Astrocyte of the spinal cord (primary cell): ENCODE measurements around the gene NKX3-2.

Experiments used
- DNase-seq: peaks from one replicate; pipeline ENCODE4 v3.0.0; 2011; ENCODE audit warnings: low read depth, low spot score
- H3K4me3 ChIP-seq: 2 replicates; pipeline ENCODE4 v1.5.1; 2011; ENCODE audit warnings: low read depth, mild to moderate bottlenecking, low read length, moderate library complexity
- CTCF ChIP-seq: IDR thresholded peaks from 2 replicates; pipeline ENCODE4 v1.5.1; 2012; ENCODE audit warnings: low read depth, mild to moderate bottlenecking, low read length, inconsistent platforms
- in situ Hi-C: cut with HindIII; loops from 2 replicates; pipeline ENCODE4 v1.10.0; 2017; ENCODE audit warnings: low sequenced_read_pairs

The NKX3-2 gene

GRCh38 chr4:13523591-13524503, 20.5 kb downstream of the NKX3-2 start:
- no peak for DNase-seq
- no peak overlapping the region for H3K4me3 ChIP-seq
- no peak for TF ChIP-seq CTCF
- in situ Hi-C loops = no loop called here

- no peak overlapping the region for H3K4me3 ChIP-seq
- in situ Hi-C loops = no loop called here
- DNase-seq = no peak
Observed at GRCh38 chr4:13523105-13523477, 21.2 kb downstream of the NKX3-2 start.

GRCh38 chr4:13522282-13523104, 21.8 kb downstream of the NKX3-2 start:
- in situ Hi-C loops = no loop called here
- no peak for TF ChIP-seq CTCF

More at GRCh38 chr4:13523105-13523477, 21.2 kb downstream of the NKX3-2 start:
- no peak for TF ChIP-seq CTCF

GRCh38 chr4:13521047-13521446, 23.3 kb downstream of the NKX3-2 start:
- no peak for DNase-seq
- no peak overlapping the region for H3K4me3 ChIP-seq
- in situ Hi-C loops = no loop called here
- TF ChIP-seq CTCF = no peak

More at GRCh38 chr4:13522282-13523104, 21.8 kb downstream of the NKX3-2 start:
- DNase-seq = no peak
- H3K4me3 ChIP-seq = no peak overlapping the region

GRCh38 chr4:13516315-13516860, 27.9 kb downstream of the NKX3-2 start:
- DNase-seq = no peak
- TF ChIP-seq CTCF = no peak
- in situ Hi-C loops = no loop called here

GRCh38 chr4:13515268-13515667, 29.0 kb downstream of the NKX3-2 start:
- in situ Hi-C loops = no loop called here
- no peak overlapping the region for H3K4me3 ChIP-seq
- no peak for DNase-seq
- TF ChIP-seq CTCF = no peak

More at GRCh38 chr4:13516315-13516860, 27.9 kb downstream of the NKX3-2 start:
- H3K4me3 ChIP-seq = no peak overlapping the region
